Activated CD4-positive, alpha-beta T cell treated with anti-CD3 and anti-CD28 coated beads, Interleukin-2, amount 10 ng/mL, durations not matched to agents 24 days and 14 days (primary cell): Measurements from ENCODE around the gene ILKAP. TPM values are rescaled to one million over a fixed set of nuclear protein-coding genes. Genes with fewer than 3 reads are reported as not detected.

Experiments
- DNase-seq: peaks from one replicate; pipeline ENCODE4 v3.0.0; 2022
- H3K27ac Mint-ChIP-seq: one replicate; pipeline ENCODE4 v1.8.0; 2022; ENCODE audit warnings: mild to moderate bottlenecking, mixed read lengths
- H3K27me3 Mint-ChIP-seq: one replicate; pipeline ENCODE4 v1.8.0; 2022; ENCODE audit warnings: mixed read lengths
- H3K36me3 Mint-ChIP-seq: one replicate; pipeline ENCODE4 v1.8.0; 2022; ENCODE audit warnings: low read depth, mild to moderate bottlenecking, mixed read lengths
- H3K4me1 Mint-ChIP-seq: one replicate; pipeline ENCODE4 v1.8.0; 2021; ENCODE audit warnings: mixed read lengths
- H3K4me3 Mint-ChIP-seq: one replicate; pipeline ENCODE4 v1.8.0; 2022; ENCODE audit warnings: mild to moderate bottlenecking, moderate library complexity, mixed read lengths
- H3K9me3 Mint-ChIP-seq: one replicate; pipeline ENCODE4 v1.8.0; 2021; ENCODE audit warnings: mixed read lengths
- intact Hi-C: fragments of 100-400 bp; cut with micrococcal nuclease; formaldehyde crosslinking; loops from one replicate; pipeline ENCODE4 v1.15.1; 2023
- total RNA-seq: library from RNA; stranded (reverse); gene quantifications from 2 replicates; pipeline ENCODE4 v1.2.3, GENCODE V29; 2022

ILKAP gene
- total RNA-seq, 1 donor from 2014 or later = 77.4 TPM

DNA sequence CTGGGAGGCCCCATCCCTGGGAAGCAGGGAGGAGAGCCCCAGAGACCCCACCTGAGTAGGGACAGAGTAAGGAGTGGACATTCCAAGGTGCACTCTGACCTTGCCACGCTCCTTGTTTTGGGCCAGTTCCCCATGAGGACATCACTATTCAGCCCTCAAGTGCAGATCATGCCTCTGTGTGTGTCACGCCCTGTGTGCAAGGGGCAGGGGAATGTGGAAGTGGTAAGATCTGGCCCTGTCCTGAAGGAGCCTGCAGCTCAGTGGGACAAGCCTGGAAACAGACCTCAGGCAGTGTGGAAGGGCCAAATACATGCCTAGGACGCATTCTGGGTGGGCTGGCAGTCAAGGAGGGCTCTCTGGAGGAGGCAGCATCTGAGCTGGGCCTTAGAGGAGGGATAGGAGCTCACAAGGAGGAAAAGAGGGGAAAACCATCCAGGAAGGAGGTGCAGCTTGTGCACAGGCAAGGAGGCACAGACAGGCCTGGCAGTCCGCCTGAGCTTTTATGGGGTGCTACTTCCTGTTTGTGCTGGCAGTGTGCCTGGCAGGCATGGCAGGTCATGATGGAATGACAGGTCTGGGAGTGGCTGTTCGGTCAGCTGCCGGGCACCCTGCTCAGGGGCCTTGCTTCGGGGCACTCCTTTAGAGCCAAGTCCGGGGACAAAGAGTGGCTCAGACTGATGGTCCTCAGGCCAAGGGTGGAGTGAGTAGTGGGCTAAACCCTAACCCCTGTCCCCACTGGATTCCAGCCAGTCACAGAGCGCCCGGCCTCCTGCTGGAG, 61.8 kb downstream of the ILKAP start:
- Mint-ChIP-seq H3K4me1 (no peaks in the 10 kb centered on the region), H3K4me3 (no peak overlapping the region), H3K27ac (no peak overlapping the region), H3K27me3 (no peaks in the 10 kb centered on the region), H3K9me3 (no peaks in the 10 kb centered on the region), H3K36me3 (no peaks in the 10 kb centered on the region)
- intact Hi-C loops = no loop called here
- no peak for DNase-seq

DNA sequence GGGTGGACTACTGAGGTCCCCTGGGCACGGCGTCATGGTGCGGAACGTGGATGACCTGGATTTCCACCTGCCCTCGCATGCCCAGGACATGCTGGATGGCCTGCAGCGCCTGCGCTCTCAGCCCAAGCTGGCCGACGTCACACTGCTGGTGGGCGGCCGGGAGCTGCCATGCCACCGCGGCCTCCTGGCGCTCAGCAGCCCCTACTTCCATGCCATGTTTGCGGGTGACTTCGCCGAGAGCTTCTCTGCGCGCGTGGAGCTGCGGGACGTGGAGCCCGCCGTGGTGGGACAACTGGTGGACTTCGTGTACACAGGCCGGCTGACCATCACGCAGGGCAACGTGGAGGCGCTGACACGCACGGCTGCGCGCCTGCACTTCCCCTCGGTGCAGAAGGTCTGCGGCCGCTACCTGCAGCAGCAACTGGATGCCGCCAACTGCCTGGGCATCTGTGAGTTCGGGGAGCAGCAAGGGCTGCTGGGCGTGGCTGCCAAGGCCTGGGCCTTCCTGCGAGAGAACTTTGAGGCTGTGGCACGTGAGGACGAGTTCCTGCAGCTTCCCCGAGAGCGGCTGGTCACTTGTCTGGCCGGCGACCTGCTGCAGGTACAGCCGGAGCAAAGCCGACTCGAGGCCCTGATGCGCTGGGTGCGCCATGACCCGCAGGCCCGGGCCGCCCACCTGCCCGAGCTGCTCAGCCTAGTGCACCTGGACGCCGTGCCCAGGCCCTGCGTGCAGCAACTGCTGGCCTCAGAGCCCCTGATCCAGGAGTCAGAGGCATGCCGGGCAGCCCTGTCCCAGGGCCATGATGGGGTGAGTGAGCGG, 62.6 kb downstream of the ILKAP start:
- no peak overlapping the region for H3K4me3 Mint-ChIP-seq
- H3K27me3 Mint-ChIP-seq = no peaks in the 10 kb centered on the region
- no peaks in the 10 kb centered on the region for H3K36me3 Mint-ChIP-seq
- H3K4me1 Mint-ChIP-seq = no peaks in the 10 kb centered on the region
- no peak for DNase-seq
- intact Hi-C loops = no loop called here
- no peaks in the 10 kb centered on the region for H3K9me3 Mint-ChIP-seq
- H3K27ac Mint-ChIP-seq = no peak overlapping the region

DNA sequence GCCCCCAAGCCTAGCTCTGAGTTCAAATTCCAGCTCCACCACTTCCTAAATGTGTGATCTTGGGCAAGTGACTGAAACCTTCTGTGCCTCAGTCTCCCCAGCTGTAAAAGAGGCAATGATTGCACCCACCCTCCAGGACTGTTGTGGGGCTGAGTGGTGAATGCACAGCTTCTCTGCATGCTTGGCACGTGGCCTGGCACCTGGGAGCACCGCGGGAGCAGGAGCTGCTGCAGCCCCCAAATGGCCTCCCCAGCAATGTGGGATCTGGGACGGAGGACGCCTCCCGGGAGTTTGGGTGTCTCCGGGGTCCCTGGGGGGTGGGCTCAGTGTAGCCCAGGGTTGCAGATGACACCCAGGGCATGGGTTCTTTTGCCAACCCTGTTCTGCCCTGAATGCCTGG, 63.5 kb downstream of the ILKAP start:
- no peak for DNase-seq
- intact Hi-C loops = no loop called here
- Mint-ChIP-seq H3K27ac (no peak overlapping the region), H3K4me3 (no peak overlapping the region), H3K27me3 (no peaks in the 10 kb centered on the region), H3K36me3 (no peaks in the 10 kb centered on the region), H3K4me1 (no peaks in the 10 kb centered on the region), H3K9me3 (no peaks in the 10 kb centered on the region)

DNA sequence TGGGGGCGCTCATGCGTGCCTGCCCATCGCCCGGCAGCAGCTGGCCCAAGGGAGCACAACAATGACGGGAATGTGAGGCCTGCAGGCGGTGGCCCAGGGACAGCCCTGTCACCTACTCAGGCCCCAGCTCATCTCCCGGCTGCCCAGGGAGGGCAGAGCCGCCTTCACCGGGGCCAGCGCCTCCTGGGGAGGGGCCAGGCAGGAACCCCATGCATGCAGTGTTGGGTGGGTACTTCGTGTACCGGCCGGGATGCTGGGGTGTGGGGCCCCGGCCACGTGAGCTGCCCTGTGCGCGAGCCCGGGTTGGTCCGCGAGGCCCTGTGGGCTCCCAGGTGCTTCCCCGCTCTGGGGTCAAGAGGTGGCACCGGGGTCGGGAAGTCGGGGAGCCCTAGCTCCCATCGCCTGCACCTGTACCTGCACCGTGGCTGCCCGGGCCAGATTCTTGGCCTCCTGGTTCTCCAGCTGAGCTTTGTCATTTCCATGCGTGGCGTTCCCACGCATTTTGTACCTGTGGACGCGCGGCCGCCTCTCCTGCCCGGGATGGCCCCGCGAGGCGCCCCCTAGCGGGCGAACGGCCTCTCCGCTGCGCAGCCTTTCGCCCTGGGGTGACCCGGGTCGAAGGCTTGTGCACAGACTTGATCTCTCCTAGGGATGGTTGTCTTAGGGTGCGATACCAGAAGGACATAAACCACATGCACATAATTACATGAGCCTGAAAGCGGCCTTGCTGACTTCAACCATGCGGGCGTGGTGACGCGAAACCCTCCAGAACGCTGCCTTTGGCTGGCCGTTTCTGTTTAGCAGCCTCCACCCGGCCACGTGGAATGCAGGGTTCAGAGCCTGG, 64.1 kb downstream of the ILKAP start:
- no peaks in the 10 kb centered on the region for H3K27me3 Mint-ChIP-seq
- no peaks in the 10 kb centered on the region for H3K36me3 Mint-ChIP-seq
- H3K4me1 Mint-ChIP-seq = no peaks in the 10 kb centered on the region
- no peaks in the 10 kb centered on the region for H3K9me3 Mint-ChIP-seq
- H3K27ac Mint-ChIP-seq = no peak overlapping the region
- intact Hi-C loops = loop anchor here (10.0 kb wide), 1 partner anchor 285 kb away; the partner anchor contains the start of gene RAMP1
- peak; percentile 81 for DNase-seq
- H3K4me3 Mint-ChIP-seq = no peak overlapping the region

DNA sequence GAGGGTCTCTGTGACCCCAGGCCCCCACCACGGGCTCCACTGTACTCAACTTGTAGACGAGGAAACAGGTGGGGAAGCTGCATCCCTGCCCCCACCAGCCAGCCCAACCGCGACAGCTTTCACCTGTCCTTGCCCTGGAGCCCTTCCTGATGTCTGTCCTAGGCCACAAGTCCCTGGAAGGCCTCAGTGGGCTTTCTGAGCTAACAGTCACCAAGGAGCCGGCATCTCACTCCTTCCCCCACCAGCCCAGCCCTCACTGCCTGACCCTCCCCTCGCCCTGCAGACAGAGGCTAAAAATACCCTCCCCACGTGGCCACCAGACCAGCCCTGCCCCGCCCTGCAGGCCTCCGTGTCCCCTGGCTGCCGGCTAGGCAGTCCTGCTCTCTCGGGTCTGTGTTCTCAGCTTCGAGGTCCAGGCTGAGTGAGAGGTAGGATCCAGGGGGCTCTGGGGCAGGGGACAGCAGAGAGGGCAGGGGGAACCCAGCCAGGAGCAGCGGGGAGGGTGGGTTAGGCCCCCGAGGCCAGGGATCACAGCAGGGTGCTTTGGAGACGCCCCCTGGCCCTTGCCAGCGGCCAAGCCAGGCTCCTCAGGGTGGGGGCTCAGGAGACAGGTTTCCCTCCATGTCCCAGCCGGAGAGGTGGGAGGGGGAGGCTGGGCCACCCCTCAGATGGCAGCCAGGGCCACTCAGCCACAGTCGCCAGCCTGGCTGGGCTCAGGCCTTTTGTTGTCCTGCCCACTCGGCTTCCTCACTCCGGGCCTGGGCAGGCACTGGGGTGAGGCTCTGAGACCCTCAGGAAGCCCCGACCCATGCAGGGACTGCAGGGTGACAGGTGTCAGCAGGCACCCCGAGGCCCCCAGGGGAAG, 64.9 kb downstream of the ILKAP start, which contains the start of gene KLHL30:
KLHL30 (plus strand) TSS at position 338 of the 865 bp plus-strand sequence. CDS start 2,087 bp downstream, outside the sequence.
- H3K27ac Mint-ChIP-seq = no peak within 1 kb of the TSS
- H3K4me3 Mint-ChIP-seq = no peak within 1 kb of the TSS
- H3K36me3 Mint-ChIP-seq = no peaks in the 10 kb centered on the region
- no peaks in the 10 kb centered on the region for H3K4me1 Mint-ChIP-seq
- no peaks in the 10 kb centered on the region for H3K9me3 Mint-ChIP-seq
- intact Hi-C loops = loop anchor here (10.0 kb wide), 1 partner anchor 284 kb away; the partner anchor contains the start of gene RAMP1
- no peaks in the 10 kb centered on the region for H3K27me3 Mint-ChIP-seq
- DNase-seq = no peak

DNA sequence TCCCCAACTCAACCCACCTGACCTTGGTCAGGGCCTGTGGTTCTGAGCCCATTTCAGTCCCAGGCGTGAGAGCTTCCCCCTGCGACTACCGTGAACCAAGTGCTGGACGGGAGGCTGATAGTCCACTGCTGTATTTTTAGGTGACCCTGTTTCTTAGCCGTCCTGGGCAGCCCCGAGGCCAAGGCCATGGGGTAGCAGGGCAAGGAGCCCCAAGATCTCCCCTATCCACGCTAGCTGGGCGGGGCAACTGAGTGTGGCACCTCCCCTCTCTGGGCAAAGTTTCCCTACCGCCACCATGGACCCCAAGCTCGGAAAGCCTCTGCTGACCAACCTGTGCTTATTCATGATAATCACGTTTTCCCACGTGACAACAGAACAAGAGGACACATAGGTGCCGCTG, 65.6 kb downstream of the ILKAP start:
- H3K27me3 Mint-ChIP-seq = no peaks in the 10 kb centered on the region
- no peak overlapping the region for H3K4me3 Mint-ChIP-seq
- intact Hi-C loops = loop anchor here (10.0 kb wide), 1 partner anchor 283 kb away; the partner anchor contains the start of gene RAMP1
- no peaks in the 10 kb centered on the region for H3K9me3 Mint-ChIP-seq
- H3K36me3 Mint-ChIP-seq = no peaks in the 10 kb centered on the region
- H3K4me1 Mint-ChIP-seq = no peaks in the 10 kb centered on the region
- no peak for DNase-seq
- no peak overlapping the region for H3K27ac Mint-ChIP-seq

DNA sequence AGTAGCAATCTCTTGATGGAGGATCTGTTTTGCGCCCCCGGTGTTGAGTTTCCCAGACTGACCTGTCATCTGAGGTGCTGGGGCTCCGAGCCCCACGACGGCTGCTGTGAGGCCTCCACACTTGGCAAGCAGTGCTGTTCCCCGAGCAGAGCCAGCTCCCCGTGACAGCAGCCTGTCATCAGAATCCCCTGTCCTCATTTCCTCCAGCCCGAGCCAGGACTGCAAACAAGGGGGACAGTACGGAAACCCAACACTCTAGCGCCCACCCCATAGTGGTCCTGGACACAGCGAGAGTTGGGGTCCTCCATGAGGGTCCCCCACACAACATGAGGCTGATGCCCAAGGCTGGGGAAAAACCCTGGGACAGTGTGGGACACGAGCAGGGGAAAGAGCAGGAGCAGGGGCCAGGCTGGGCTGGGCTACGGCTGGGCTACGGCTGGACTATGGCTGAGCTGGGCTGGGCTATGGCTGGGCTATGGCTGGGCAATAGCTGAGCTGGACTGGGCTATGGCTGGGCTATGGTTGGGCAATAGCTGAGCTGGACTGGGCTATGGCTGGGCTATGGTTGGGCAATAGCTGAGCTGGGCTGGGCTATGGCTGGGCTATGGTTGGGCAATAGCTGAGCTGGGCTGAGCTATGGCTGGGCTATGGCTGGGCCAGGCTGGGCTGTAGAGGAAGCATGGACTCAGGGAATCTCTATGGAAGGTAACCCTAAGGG, 66.5 kb downstream of the ILKAP start:
- Mint-ChIP-seq H3K9me3 (no peaks in the 10 kb centered on the region), H3K27ac (no peak overlapping the region), H3K27me3 (no peaks in the 10 kb centered on the region), H3K36me3 (no peaks in the 10 kb centered on the region), H3K4me3 (no peak overlapping the region), H3K4me1 (no peaks in the 10 kb centered on the region)
- intact Hi-C loops = loop anchor here (10.0 kb wide), 1 partner anchor 282 kb away; the partner anchor contains the start of gene RAMP1
- no peak for DNase-seq

DNA sequence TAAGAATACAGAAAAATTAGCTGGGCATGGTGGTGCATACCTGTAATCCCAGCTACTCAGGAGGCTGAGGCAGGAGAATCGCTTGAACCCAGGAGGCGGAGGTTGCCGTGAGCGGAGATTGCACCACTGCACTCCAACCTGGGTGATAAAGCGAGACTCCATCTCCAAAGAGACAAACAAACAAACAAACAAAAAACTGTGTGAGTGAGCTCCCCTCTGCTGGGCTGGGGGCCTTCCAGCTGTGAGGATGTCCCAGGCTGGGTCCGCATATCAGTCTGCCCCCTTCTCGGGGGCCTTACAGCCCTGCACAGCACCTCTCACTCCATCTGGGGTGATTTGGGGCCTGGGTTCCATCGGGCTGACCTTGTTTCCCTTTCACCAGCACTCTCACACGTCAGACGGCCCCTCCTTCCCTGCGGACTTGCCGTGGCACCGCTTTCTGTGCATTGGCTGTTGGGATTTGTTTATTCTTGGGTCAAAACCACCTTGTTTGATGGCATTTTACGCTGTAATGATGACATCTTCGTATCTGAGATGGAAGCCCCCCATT, 67.8 kb downstream of the ILKAP start:
- no peak for DNase-seq
- Mint-ChIP-seq H3K4me3 (no peak overlapping the region), H3K36me3 (no peaks in the 10 kb centered on the region), H3K9me3 (no peaks in the 10 kb centered on the region), H3K4me1 (no peaks in the 10 kb centered on the region), H3K27ac (no peak overlapping the region), H3K27me3 (no peaks in the 10 kb centered on the region)
- intact Hi-C loops = loop anchor here (10.0 kb wide), 1 partner anchor 281 kb away; the partner anchor contains the start of gene RAMP1

DNA sequence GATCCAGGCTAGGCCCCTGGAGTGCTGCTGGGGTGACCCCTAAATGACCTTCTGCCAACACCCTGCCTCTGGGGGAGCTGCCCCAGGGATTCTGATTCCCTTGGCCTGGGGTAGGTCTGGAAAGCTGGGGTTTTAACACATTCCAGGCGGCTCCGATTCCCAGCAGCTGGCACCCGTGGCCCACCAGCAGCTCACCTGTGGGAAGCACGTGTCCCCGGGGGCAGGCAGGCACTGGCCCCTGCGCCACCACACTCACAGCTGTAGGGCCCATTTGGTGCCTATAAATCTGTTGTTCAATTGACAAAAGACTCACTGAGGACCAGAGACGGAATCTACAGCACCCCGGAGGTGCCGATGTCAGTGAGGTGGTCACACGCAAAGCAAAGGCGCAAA, 69.1 kb downstream of the ILKAP start:
- intact Hi-C loops = loop anchor here (10.0 kb wide), 1 partner anchor 280 kb away; the partner anchor contains the start of gene RAMP1
- no peaks in the 10 kb centered on the region for H3K4me1 Mint-ChIP-seq
- H3K9me3 Mint-ChIP-seq = no peaks in the 10 kb centered on the region
- H3K36me3 Mint-ChIP-seq = no peaks in the 10 kb centered on the region
- no peaks in the 10 kb centered on the region for H3K27me3 Mint-ChIP-seq
- no peak overlapping the region for H3K4me3 Mint-ChIP-seq
- no peak overlapping the region for H3K27ac Mint-ChIP-seq
- no peak for DNase-seq

DNA sequence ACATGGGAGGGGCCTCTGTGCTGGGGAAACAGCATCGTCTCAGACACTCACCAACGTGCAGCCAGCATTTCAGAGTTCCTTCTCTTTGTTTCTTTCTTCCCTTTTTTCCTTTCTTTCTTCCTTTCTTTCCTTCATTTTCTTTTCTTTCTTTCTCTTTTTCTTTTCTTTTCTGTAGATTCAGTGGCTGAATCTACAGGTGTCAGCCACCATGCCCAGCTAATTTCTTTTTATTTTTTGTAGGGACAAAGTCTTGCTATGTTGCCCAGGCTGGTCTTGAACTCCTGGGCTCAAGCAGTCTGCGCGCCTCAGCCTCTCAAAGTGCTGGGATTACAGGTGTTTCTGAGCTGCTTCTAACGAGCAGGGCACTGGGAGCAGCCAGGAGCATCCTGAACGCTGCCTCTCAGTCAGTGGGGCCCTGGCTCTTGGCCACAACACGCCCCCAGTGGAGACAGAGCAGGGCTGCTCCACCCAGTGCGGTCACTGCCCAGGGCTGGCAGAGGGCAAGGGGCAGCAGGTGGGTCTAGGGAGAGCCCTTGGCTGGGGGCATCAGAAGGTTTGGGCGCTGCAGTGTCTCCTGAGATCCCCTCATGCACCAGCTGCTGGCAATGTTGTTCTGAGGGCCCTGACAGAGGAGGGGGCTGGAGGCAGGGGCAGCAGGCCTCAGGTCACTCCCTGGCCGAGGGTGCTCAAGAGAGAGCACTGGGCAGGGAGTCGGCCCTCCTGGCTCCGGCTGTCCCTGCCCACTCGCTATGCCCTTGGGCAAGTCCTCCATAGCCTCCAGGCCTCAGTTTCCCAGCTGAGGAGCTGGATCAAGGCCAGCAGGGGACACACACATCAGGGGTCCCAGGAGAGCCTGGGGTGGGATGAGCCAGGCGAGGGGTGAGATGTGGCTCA, 69.7 kb downstream of the ILKAP start:
- H3K9me3 Mint-ChIP-seq = no peaks in the 10 kb centered on the region
- DNase-seq = no peak
- H3K36me3 Mint-ChIP-seq = no peaks in the 10 kb centered on the region
- intact Hi-C loops = loop anchor here (10.0 kb wide), 1 partner anchor 279 kb away; the partner anchor contains the start of gene RAMP1
- no peak overlapping the region for H3K27ac Mint-ChIP-seq
- no peaks in the 10 kb centered on the region for H3K4me1 Mint-ChIP-seq
- no peak overlapping the region for H3K4me3 Mint-ChIP-seq
- H3K27me3 Mint-ChIP-seq = no peaks in the 10 kb centered on the region
